Tibial artery (tissue), 4 donors: ENCODE results near the gene POLL.

Experiments used
- DNase-seq, 2 donors: peaks; one replicate each; pipeline ENCODE4 v3.0.0-alpha.2; 2019
- H3K27ac ChIP-seq, 2 donors: fragments of 200-600 bp; sonication (generic) in 1 of 2; 1 replicate in 1 of 2; 2 replicates in 1 of 2; pipeline ENCODE4 v1.5.1; 2018 to 2019; ENCODE audit warnings: mild to moderate bottlenecking in 1 of 2
- H3K27me3 ChIP-seq, 2 donors: fragments of 200-600 bp; sonication (generic) in 1 of 2; one replicate each; pipeline versions ENCODE4 v1.5.1 to v1.6.0; 2016 to 2019
- H3K36me3 ChIP-seq, 3 donors: fragments of 200-600 bp; sonication (generic) in 2 of 3; one replicate each; pipeline ENCODE4 v1.5.1; 2016 to 2019; ENCODE audit warnings: mild to moderate bottlenecking in 2 of 3
- H3K4me1 ChIP-seq, 4 donors: fragments of 200-600 bp; sonication (generic) in 2 of 4; 1 replicate in 3 of 4; 2 replicates in 1 of 4; pipeline ENCODE4 v1.5.1; 2016 to 2019
- H3K4me3 ChIP-seq, 2 donors: fragments of 200-600 bp; sonication (generic) in 1 of 2; 1 replicate in 1 of 2; 2 replicates in 1 of 2; pipeline ENCODE4 v1.5.1; 2018 to 2019; ENCODE audit warnings: mild to moderate bottlenecking in 2 of 2
- H3K9me3 ChIP-seq, 3 donors: fragments of 200-600 bp; sonication (generic) in 1 of 3; one replicate each; pipeline ENCODE4 v1.5.1; 2016 to 2019
- CTCF ChIP-seq, 2 experiments: fragments of 200-600 bp in 1 of 2; fragments of 450-650 bp in 1 of 2; IDR thresholded peaks; one replicate each; pipeline ENCODE4 v1.5.1; 2017 to 2019; ENCODE audit warnings: antibody characterized with exemption in 2 of 2, mild to moderate bottlenecking in 1 of 2, moderate library complexity in 1 of 2
- intact Hi-C: fragments of 100-400 bp; cut with DNase I; formaldehyde crosslinking; loops from one replicate; pipeline ENCODE4 v1.15.0; 2023; ENCODE audit warnings: low total_unique reads

The POLL gene

GRCh38 chr10:101625821-101626412, 37.9 kb upstream of the POLL start:
- no peak for DNase-seq

DNA sequence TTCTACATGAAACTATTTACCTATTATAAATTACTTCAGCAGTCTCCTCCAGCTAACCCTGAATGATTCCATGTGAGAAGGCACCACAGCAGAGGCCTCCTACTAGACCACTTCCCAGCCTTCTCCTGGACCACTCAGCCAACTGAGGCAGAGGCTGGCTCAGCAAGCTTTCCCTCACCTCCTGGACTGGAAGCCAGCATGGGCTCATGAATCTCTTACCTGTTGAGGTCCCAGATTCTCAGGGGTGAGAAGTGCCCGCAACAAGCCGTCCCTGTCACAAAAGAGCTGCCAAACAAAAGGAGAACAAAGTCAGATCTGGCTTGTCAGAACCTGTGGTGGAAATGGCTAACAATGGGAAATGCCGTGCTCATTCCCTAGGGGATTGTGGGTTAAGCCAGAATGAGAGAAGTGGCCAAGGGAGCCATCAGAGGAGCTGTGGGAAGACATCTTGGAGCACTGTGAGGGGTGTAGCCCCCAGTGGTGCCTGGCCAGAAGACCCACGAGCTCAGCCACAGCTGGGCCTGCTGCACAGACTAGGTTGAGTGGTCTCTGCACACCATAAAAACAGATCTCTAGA, 36.6 kb upstream of the POLL start:
- Histone ChIP-seq H3K36me3 (peaks cover 5 to 56% (median 17%) of the 10 kb centered on the region in 3 donors), H3K4me3 (no peak overlapping the region), H3K4me1 (peaks cover 0 to 10% (median 0%) of the 10 kb centered on the region in 4 donors), H3K27me3 (no peaks in the 10 kb centered on the region), H3K27ac (no peak overlapping the region), H3K9me3 (no peaks in the 10 kb centered on the region)
- DNase-seq: no peak
- TF ChIP-seq CTCF (IDR thresholded peaks at IDR 0.05): no peak
- intact Hi-C loops: no loop called here

More at GRCh38 chr10:101625821-101626412, 37.9 kb upstream of the POLL start:
- intact Hi-C loops: no loop called here
- TF ChIP-seq CTCF (IDR thresholded peaks at IDR 0.05): no peak
- H3K36me3 ChIP-seq: peaks cover 5 to 65% (median 17%) of the 10 kb centered on the region in 3 donors
- H3K9me3 ChIP-seq: no peaks in the 10 kb centered on the region
- peaks cover 0 to 10% (median 0%) of the 10 kb centered on the region in 4 donors for H3K4me1 ChIP-seq
- no peak overlapping the region for H3K4me3 ChIP-seq
- no peaks in the 10 kb centered on the region for H3K27me3 ChIP-seq
- no peak overlapping the region for H3K27ac ChIP-seq

- Histone ChIP-seq H3K36me3 (peaks cover 5 to 63% (median 17%) of the 10 kb centered on the region in 3 donors), H3K27ac (no peak overlapping the region), H3K9me3 (no peaks in the 10 kb centered on the region), H3K4me1 (peaks cover 0 to 10% (median 0%) of the 10 kb centered on the region in 4 donors), H3K27me3 (no peaks in the 10 kb centered on the region), H3K4me3 (no peak overlapping the region)
- intact Hi-C loops: no loop called here
- no peak for DNase-seq
- no peak for TF ChIP-seq CTCF (IDR thresholded peaks at IDR 0.05)
These were observed 35.5 kb upstream of the POLL start for GRCh38 chr10:101623528-101623927.

GRCh38 chr10:101619983-101620382, 31.9 kb upstream of the POLL start:
- DNase-seq: no peak
- Histone ChIP-seq H3K9me3 (no peaks in the 10 kb centered on the region), H3K36me3 (peaks cover 5 to 81% (median 17%) of the 10 kb centered on the region in 3 donors)

GRCh38 chr10:101618871-101619270, 30.8 kb upstream of the POLL start:
- Histone ChIP-seq H3K9me3 (no peaks in the 10 kb centered on the region), H3K4me3 (no peak overlapping the region), H3K27ac (no peak overlapping the region), H3K27me3 (no peaks in the 10 kb centered on the region), H3K36me3 (peaks cover 5 to 74% (median 17%) of the 10 kb centered on the region in 3 donors), H3K4me1 (peaks cover 0 to 4% (median 0%) of the 10 kb centered on the region in 4 donors)
- no peak for DNase-seq
- TF ChIP-seq CTCF (IDR thresholded peaks at IDR 0.05): no peak
- intact Hi-C loops: no loop called here

More at GRCh38 chr10:101619983-101620382, 31.9 kb upstream of the POLL start:
- no peak overlapping the region for H3K27ac ChIP-seq
- H3K4me1 ChIP-seq: peaks cover 0 to 4% (median 0%) of the 10 kb centered on the region in 4 donors
- intact Hi-C loops: no loop called here
- TF ChIP-seq CTCF (IDR thresholded peaks at IDR 0.05): no peak
- H3K27me3 ChIP-seq: no peaks in the 10 kb centered on the region
- H3K4me3 ChIP-seq: no peak overlapping the region
